UCSD-AML1 (cell line): ENCODE measurements around the gene ZNF512B.
"Not testable (repeated sequence)": the region's sequence is repeated elsewhere in the genome, so short reads cannot be mapped to it uniquely, and the experiment has no call there.

Experiments used
- DNase-seq: peaks from one replicate; lab custom pipeline; 2025; ENCODE audit not compliant: unreplicated experiment; lab: John Stamatoyannopoulos, UW

Gene ZNF512B, protein sequence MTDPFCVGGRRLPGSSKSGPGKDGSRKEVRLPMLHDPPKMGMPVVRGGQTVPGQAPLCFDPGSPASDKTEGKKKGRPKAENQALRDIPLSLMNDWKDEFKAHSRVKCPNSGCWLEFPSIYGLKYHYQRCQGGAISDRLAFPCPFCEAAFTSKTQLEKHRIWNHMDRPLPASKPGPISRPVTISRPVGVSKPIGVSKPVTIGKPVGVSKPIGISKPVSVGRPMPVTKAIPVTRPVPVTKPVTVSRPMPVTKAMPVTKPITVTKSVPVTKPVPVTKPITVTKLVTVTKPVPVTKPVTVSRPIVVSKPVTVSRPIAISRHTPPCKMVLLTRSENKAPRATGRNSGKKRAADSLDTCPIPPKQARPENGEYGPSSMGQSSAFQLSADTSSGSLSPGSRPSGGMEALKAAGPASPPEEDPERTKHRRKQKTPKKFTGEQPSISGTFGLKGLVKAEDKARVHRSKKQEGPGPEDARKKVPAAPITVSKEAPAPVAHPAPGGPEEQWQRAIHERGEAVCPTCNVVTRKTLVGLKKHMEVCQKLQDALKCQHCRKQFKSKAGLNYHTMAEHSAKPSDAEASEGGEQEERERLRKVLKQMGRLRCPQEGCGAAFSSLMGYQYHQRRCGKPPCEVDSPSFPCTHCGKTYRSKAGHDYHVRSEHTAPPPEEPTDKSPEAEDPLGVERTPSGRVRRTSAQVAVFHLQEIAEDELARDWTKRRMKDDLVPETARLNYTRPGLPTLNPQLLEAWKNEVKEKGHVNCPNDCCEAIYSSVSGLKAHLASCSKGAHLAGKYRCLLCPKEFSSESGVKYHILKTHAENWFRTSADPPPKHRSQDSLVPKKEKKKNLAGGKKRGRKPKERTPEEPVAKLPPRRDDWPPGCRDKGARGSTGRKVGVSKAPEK

DNA sequence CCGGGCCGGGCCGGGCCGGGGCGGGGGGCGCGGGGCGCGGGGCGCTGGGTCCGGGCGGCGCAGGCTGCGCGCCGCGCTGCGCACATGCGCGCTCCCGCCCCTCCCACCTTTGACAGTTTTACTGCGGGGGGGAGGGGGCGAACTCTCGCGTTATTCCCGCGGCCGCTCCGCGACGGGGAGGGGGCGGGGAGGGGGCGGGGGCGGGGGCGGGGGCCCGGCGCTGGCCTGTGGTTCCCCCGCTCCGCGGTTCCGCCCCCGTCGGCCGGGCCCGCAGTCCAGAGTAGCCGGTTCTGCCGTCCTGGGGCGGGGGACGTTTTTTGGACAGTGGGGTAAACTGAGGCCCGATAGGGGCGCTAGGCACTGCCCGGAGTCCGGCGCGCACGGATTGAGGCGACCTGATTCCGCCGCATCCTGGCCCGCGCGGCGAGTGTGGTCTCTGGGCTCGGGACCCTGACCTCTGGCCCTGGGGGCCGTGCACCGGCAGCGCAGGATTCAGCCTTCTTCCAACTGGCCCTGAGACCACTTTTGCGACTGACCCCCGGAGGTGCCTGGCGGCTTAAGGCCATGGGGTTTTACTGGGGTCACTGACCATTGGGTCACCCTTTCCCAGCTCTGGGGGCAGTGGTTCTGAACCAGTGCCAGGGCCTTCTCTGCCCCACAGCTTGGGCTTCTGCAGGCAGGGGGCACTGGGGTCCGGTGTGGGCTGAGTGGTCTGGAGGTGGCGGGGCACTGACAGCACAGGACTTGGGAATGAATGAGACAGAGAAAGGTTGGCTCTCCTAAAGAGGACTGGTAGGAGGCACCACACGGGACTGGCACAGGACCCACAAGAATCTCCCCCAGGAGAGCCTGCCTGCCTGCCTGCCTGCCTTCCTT lies at the start of gene ZNF512B:
TSS of gene ZNF512B (minus strand) at position 93 of the 876 bp plus-strand sequence. CDS start 1,980 bp downstream, outside the sequence.
- DNase-seq: peak; percentile 66

DNA sequence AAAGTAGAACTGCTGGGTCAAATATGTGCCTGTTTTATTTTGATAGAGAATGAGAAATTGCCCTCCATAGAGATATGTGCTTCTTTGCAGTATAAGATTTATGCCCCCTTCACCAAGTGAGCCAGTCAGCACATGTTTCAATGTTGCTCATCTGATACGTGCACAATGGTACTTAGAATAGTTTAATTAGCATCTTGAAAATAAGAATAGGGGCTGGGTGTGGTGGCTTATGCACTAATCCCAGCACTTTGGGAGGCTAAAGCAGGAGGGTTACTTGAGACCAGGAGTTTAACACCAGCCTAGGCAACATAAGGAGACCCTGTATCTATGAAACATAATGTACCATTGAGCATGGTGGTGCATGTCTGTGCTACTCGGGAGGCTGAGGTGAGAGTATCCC lies 45.9 kb upstream of the ZNF512B start:
- DNase-seq: no peak

GRCh38 chr20:64012385-64013154 lies 42.8 kb upstream of the ZNF512B start:
- not testable (repeated sequence) for DNase-seq

GRCh38 chr20:64011366-64011779 lies 41.6 kb upstream of the ZNF512B start:
- no peak for DNase-seq

DNA sequence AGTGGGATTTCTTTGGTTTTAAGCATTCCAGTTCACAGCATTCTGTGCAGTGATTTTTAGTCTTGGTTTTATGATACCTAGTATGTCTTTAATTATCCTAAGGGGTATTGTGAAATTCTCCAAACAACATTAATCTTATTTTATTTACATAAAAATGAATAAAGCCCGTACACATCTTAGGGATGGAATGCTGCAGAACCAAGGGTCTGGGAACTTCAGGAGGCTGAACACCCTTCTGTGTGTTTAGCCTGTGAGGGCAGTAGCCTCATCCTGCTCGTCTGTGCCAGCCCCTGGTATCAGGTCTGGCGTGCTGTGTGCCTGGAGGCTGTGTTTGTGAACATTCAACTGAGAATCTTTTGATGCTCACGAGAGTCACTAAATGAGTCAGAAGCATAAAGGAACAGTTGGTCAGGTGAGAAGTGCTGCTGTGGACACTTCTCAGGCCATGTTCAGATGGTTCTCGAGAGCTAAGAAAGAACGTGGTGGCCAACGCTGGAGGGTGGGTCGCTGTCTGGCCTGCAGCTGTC lies 41.0 kb upstream of the ZNF512B start:
- no peak for DNase-seq

GRCh38 chr20:64009811-64010387 lies 40.2 kb upstream of the ZNF512B start:
- DNase-seq: no peak

DNA sequence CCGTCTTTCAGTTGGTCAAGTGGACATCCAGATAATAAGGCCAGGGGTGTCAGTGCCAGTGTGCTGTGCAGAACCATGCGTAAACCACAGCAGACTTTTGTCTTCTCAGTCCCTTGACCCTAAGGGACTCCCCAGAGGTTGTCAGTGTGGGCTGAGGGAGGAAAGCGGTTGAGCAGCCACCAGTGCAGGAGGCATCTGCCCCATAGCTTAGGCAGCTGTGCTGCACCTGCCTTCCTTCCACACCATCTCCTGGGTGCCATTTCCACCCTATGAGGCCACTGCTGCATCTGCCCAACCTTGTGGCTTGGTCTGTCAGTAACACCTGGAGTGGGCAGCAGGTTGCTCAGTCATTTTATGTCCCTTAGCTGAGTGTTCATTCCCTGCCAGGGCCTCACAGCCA lies 37.2 kb upstream of the ZNF512B start:
- DNase-seq: no peak

DNA sequence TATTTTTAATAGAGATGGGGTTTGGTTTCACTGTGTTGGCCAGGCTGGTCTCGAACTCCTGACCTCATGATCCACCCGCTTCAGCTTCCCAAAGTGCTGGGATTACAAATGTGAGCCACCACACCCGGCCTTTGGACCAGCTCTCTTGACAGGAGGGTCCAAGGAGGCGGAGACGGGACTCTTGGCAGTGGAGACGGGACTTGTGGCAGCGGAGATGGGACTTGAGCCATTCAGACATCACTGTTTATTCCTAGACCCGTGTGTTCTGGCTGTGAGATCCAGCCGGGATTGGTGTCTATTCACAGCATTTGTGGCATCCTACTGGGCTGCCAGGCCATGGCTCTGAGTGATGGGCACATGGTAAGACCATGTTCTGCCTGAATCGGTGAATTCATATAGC lies 36.8 kb upstream of the ZNF512B start:
- DNase-seq: no peak

- DNase-seq: no peak
These were observed 35.7 kb upstream of the ZNF512B start for GRCh38 chr20:64005394-64005793.

- no peak for DNase-seq
These were observed 34.4 kb upstream of the ZNF512B start for GRCh38 chr20:64003960-64004725.

DNA sequence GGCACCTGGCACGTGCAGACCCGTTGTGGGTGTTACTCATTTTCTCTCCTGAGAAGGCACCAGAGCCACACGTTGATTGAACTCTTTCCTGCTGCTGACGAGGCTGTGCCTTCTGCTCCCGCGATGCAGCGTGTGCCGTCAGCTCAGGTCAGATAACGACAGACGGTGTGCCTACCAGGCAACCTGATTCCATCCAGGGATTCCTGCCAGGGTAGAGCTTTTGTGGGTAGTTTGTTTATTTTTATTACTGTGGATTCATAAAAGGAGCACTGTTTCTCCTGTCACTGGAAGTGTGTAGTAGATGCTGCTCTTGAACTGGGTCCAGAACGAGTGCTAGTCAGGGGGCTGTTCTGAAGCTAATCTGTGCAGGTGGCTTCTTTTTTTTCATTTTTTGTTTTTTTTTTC lies 31.9 kb upstream of the ZNF512B start:
- DNase-seq: no peak

DNA sequence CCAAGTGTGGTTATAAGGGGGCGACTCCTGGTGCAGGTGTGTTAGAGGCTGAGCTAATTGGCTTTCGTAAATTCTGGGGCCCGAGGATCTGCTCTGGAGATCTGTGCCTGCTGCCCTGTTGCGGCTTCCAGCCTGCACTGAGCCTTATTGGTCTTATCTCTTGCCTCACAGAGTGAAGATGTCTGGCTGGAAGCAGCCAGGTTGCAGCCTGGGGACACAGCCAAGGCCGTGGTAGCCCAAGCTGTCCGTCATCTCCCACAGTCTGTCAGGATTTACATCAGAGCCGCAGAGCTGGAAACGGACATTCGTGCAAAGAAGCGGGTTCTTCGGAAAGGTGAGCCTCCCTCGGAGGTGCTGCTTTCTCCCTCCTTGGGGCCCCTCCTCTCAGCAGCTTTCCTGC lies 31.2 kb upstream of the ZNF512B start:
- no peak for DNase-seq

DNA sequence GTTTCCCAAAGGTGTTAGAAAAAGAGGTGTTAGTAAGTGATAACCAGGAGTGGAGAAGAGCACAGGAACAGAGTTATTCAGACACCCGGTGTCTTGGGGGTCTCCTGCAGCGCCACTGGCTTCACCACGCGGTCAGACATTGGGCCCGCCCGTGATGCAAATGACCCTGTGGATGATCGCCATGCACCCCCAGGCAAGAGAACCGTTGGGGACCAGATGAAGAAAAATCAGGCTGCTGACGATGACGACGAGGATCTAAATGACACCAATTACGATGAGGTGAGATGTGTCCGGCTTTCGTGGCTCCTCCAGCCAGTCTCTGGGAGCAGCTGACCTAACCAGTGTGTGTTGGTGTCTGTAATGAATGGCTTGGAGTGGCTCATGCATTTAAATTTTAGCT lies 13.2 kb upstream of the ZNF512B start:
- DNase-seq: no peak

GRCh38 chr20:63980806-63981728 lies 11.3 kb upstream of the ZNF512B start, which contains the start of gene PRPF6:
TSS of gene PRPF6 (plus strand) at chr20:63981132. CDS start at chr20:63981246, 114 bp downstream.
- peak; percentile 98 for DNase-seq

GRCh38 chr20:63980317-63980805 lies 10.6 kb upstream of the ZNF512B start:
- no peak for DNase-seq

DNA sequence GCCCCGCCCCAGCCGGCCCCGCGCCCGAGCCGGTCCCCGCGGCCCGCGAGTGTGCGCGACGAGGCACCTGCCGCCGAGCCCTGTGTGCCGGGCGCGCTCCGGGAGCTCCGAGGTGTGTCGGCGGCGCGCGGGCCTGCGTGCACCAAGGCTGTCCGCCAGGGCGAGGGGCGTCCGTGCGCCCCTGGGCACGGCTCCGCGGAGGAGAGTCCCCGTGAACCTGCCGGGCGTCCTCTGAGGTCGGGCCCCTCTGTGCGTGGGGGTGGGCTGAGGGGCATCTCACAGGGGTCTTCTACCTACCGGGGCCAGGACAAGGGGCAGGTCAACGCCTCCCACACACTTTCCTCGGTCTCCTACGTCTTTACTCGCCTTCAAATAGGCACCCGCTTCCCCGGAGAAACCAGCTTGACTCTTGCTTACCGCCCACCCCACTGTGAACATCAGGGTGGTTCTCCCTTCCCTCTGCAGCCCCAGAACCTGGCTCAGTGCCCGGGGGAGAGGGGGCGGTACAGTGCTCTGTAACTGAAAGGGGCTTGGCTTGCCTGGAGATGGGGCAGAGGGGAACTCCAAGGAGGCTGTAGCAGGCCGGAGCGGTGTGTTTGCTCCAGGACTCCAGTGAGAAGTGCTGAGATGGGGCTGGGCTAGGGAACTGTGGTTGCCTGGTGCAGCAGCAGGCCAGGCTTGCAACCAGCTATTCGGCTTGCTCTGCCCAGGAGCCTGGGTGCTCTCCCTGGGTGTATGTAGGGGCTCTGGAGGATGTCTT lies 10.0 kb upstream of the ZNF512B start, which contains the start of gene SAMD10:
TSS of gene SAMD10 (minus strand) at position 86 of the 760 bp plus-strand sequence. CDS start 175 bp downstream, outside the sequence.
- DNase-seq: peak; percentile 68

GRCh38 chr20:63979229-63979556 lies 9.5 kb upstream of the ZNF512B start:
- DNase-seq: no peak
